Left ventricle myocardium inferior (tissue), 1 donor: ENCODE results near the gene SERPINH1. TPM values are rescaled to one million over a fixed set of nuclear protein-coding genes. Genes with fewer than 3 reads are reported as not detected.
"Not testable (repeated sequence)": the region's sequence is repeated elsewhere in the genome, so short reads cannot be mapped to it uniquely, and the experiment has no call there.

Experiments used
- DNase-seq: peaks from one replicate; pipeline ENCODE4 v3.0.0-alpha.2; 2020
- H3K27ac ChIP-seq: fragments of 200-600 bp; replicated peaks from 2 replicates; pipeline ENCODE4 v1.8.0; 2021
- H3K27me3 ChIP-seq: fragments of 200-600 bp; 2 replicates; pipeline ENCODE4 v1.8.0; 2021; ENCODE audit warnings: low read depth
- H3K36me3 ChIP-seq: fragments of 200-600 bp; 2 replicates; pipeline ENCODE4 v1.8.0; 2021
- H3K4me1 ChIP-seq: fragments of 200-600 bp; 2 replicates; pipeline ENCODE4 v1.8.0; 2021
- H3K4me3 ChIP-seq: fragments of 200-600 bp; 2 replicates; pipeline ENCODE4 v1.8.0; 2021; ENCODE audit warnings: mild to moderate bottlenecking, moderate library complexity
- H3K9me3 ChIP-seq: fragments of 200-600 bp; replicated peaks from 2 replicates; pipeline ENCODE4 v1.8.0; 2021
- intact Hi-C: fragments of 100-400 bp; cut with micrococcal nuclease; formaldehyde crosslinking; loops from one replicate; pipeline ENCODE4 v1.11.0; 2022
- total RNA-seq: library from RNA; stranded (reverse); fragmentation: NEBNext Ultra II Directional; extraction: Animal tissue kit (Norgen Biotek cat#: 25700); gene quantifications from one replicate; pipeline ENCODE4 v1.2.1, GENCODE V29; 2021
- TF ChIP-seq, protein P1 (sequence below): fragments of 200-600 bp; IDR thresholded peaks from 2 replicates; pipeline ENCODE4 v1.8.0; 2021; ENCODE audit warnings: antibody characterized with exemption, mild to moderate bottlenecking, borderline replicate concordance
- donor health status: DM: no; HTN: yes; CAD: no; lungs with severe emphysema.

SERPINH1 gene
- total RNA-seq, 1 donor from 2014 or later = 57.6 TPM

- peak overlapping the region; percentile 98 for H3K27ac ChIP-seq
- no peaks in the 10 kb centered on the region for H3K9me3 ChIP-seq
- TF ChIP-seq, protein P1, sequence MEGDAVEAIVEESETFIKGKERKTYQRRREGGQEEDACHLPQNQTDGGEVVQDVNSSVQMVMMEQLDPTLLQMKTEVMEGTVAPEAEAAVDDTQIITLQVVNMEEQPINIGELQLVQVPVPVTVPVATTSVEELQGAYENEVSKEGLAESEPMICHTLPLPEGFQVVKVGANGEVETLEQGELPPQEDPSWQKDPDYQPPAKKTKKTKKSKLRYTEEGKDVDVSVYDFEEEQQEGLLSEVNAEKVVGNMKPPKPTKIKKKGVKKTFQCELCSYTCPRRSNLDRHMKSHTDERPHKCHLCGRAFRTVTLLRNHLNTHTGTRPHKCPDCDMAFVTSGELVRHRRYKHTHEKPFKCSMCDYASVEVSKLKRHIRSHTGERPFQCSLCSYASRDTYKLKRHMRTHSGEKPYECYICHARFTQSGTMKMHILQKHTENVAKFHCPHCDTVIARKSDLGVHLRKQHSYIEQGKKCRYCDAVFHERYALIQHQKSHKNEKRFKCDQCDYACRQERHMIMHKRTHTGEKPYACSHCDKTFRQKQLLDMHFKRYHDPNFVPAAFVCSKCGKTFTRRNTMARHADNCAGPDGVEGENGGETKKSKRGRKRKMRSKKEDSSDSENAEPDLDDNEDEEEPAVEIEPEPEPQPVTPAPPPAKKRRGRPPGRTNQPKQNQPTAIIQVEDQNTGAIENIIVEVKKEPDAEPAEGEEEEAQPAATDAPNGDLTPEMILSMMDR = no peak
- intact Hi-C loops = no loop called here
- no peaks in the 10 kb centered on the region for H3K36me3 ChIP-seq
- peak overlapping the region; percentile 85 for H3K4me3 ChIP-seq
- DNase-seq = no peak
- no peaks in the 10 kb centered on the region for H3K27me3 ChIP-seq
- H3K4me1 ChIP-seq = peaks cover 28% of the 10 kb centered on the region
Observed at GRCh38 chr11:75582506-75582894, 20.4 kb downstream of the SERPINH1 start.

DNA sequence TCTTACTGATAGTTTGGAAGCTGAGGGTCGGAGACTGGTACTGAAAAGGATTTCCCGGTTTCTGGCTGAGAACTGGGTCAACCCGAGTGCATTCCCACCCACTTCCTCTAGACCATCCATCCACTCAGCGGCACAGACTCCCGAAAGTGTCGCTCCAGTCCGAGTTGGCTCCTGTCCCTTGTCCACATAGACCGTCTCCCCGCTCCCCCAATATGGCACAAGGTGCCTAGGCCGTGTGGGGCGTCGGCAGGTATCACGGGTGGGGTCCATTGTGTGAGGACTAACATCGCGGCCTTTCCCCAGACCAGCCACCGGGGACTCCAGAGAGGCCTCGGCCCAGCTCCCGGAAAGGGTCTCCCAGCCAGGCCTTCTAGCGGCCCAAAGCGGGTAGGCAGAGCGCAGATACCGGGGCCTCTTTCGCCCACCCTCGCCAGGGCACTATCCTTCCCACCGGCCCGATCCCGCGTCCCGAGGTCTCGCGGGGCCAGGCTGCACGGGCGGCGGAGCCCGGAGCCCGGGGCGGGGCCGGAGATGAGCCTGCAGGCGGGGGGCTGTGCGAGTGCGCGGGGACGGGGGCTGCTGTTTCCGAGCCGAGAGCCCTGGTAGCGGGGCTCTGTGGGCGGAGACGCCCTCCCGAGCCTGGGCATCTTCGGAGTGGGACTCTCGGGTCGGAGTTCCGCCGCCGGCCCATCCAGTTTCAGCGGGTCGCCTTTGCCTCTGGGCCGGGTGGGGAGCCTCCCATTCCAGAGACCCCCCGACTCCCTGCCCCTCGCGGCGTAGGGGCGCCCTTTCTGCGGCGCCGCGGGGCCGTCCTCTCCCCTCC is 21.1 kb downstream of the SERPINH1 start:
- peak overlapping the region; percentile 98 for H3K27ac ChIP-seq

DNA sequence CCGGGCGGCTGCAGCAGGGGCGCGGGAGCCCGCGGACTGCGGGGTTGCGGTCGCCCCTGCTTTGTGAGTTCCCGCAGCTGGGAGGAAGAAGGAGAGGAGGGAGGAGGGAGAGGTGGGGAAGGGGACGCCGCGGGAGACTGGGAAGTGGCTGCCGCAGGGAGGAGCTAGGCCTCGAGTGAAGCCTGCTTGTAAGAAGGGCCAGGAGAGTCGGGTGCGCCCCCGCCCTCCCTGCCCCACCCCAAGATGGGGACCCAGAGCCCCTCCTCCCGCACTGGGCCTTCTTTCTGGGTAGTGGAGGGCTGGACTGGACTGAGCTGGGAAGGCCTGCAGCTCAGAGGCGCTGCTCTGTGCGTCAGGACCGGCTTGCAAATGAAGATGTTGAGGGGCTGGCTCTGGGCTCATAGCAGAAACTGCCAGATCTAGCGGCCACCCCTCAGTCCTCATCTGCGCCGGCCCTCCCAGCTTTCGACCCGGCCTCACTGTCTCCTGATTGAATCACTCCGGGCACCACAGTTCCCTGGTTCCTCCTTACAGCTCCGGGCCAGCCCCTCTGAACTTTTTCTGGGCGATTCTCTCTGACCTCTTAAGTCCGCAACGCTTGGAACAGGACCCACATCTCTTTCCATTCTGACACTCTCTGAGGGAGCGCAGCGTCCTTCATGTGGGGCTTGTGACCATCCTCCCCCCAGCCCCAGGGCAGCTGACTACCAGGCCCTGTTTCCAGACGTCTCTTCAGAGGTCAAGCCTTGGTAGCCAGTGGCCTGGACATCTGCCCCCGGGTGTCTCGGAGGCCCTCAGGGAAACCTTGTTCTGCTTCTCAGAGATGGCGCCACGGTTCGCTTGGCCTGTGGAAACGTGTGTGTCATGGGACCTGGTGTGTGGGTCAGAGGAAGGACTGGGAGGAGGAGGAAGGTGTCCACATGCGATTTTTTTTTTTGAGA is 21.9 kb downstream of the SERPINH1 start:
- no peaks in the 10 kb centered on the region for H3K27me3 ChIP-seq
- no peaks in the 10 kb centered on the region for H3K36me3 ChIP-seq
- H3K27ac ChIP-seq = peak overlapping the region; percentile 98
- TF ChIP-seq, protein P1 = no peak
- intact Hi-C loops = no loop called here
- peak; percentile 83 for DNase-seq
- peaks cover 40% of the 10 kb centered on the region for H3K4me1 ChIP-seq
- H3K4me3 ChIP-seq = peak overlapping the region; percentile 85
- no peaks in the 10 kb centered on the region for H3K9me3 ChIP-seq

More for the DNA sequence above, 21.1 kb downstream of the SERPINH1 start:
- intact Hi-C loops = no loop called here
- Histone ChIP-seq H3K9me3 (no peaks in the 10 kb centered on the region), H3K27me3 (no peaks in the 10 kb centered on the region), H3K4me1 (peaks cover 33% of the 10 kb centered on the region), H3K4me3 (peak overlapping the region; percentile 85), H3K36me3 (no peaks in the 10 kb centered on the region)
- DNase-seq = peak; percentile 70
- TF ChIP-seq, protein P1 = peak; percentile 65

- H3K9me3 ChIP-seq, H3K27me3 ChIP-seq, intact Hi-C loops, DNase-seq, H3K36me3 ChIP-seq, H3K4me3 ChIP-seq: not testable (repeated sequence)
- Histone ChIP-seq H3K27ac (peak overlapping the region; percentile 98), H3K4me1 (peaks cover 48% of the 10 kb centered on the region)
Observed at GRCh38 chr11:75584659-75585292, 22.7 kb downstream of the SERPINH1 start.

GRCh38 chr11:75585293-75585670 is 23.2 kb downstream of the SERPINH1 start:
- H3K27ac ChIP-seq = no peak overlapping the region

More at GRCh38 chr11:75585293-75585670, 23.2 kb downstream of the SERPINH1 start:
- intact Hi-C loops = no loop called here
- Histone ChIP-seq H3K27me3 (no peaks in the 10 kb centered on the region), H3K4me3 (no peak overlapping the region), H3K4me1 (peaks cover 53% of the 10 kb centered on the region), H3K9me3 (no peaks in the 10 kb centered on the region), H3K36me3 (no peaks in the 10 kb centered on the region)
- TF ChIP-seq, protein P1 = no peak
- DNase-seq = no peak
